Activated gamma-delta T cell (primary cell): ENCODE results near the gene CPA1.

Experiments
- DNase-seq: peaks from one replicate; lab custom pipeline; 2025; lab: John Stamatoyannopoulos, UW

Gene CPA1

DNA sequence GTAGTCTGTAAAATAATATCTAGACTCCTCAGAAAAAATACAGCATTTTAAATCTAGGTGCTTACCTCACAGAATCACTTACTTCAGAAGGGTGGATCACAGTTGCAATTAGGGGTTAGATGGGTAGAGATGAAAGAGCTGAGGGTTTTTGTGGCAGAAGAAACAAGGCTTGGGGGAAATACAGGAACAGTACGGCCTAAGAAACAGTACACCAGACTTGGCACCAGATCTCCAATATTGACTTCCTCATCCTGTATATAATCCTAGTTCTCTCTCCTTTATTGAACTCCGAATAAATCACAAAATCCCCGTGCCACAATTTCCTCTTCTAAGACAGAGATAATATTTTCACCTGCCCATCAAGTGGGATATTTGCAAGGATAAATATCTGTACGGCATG, 46.3 kb downstream of the CPA1 start:
- DNase-seq: no peak

- DNase-seq: no peak
Measured at GRCh38 chr7:130429019-130429418, 48.7 kb downstream of the CPA1 start.

DNA sequence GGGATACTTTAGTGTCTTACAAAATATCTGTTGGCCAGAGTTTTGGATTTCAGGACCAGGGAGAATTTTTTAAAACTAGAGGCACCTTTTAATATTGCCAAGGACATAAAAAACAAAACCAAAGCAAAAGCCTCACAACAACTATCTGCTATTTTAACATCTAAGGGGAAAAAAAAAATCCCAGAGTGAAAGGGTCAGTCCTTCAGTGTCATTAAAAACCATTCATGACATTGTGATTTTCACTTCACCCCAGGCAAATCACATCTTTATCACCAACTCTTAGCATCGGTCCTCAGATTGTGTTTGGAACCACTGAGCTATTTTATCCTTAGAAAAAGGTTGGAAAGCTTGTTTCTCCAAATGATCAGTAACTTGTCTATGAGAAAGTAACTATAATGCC, 49.8 kb downstream of the CPA1 start:
- DNase-seq: no peak

- no peak for DNase-seq
Measured at GRCh38 chr7:130430841-130431666, 50.8 kb downstream of the CPA1 start.

DNA sequence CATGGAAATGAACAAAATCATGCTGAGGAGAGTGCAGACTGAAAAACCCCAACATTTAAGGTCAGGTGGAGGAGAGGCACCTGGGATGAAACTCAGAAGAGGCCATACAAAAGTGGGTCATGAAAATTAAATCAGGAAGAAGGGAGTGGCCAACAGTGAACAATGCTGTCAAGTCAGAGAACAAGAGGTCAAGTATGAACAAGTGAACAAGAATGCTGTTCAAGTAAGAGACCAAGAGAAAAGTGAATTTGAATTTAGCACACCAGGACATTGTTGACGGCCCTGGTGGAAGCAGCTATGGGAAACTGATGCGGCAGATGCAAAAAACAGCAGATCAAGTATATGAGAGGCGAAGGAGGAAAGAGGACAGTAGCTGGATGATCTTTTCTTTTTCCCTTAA, 52.6 kb downstream of the CPA1 start:
- no peak for DNase-seq

- no peak for DNase-seq
Measured at GRCh38 chr7:130433301-130433700, 53.0 kb downstream of the CPA1 start.

- DNase-seq: no peak
Measured at GRCh38 chr7:130435311-130435854, 55.1 kb downstream of the CPA1 start.

DNA sequence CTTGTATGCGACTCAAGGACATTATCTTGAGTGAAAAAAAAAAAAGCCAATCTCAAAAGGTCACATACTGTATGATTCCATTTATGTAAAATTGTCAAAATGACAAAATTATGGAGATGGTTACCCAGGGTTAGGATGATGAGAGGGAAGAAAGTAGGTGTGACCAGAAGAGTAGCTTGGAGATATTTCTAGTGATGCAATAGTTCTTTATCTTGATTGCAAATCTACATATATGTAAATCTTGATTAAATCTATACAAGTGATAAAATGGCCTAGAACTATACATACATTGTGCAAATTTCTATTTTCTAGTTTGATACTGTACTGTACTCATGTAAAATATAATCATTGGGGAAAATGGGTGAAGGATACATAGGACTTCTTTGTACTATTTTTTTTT, 56.0 kb downstream of the CPA1 start:
- DNase-seq: no peak
